GM19438 (cell line): ENCODE results near the gene PGBD2.
"Not testable (repeated sequence)": the region's sequence is repeated elsewhere in the genome, so short reads cannot be mapped to it uniquely, and the experiment has no call there.

Experiments
- ATAC-seq: cut with Tn5 transposase; IDR thresholded peaks from one replicate; pipeline ENCODE4 v1.9.1; 2021; ENCODE audit warnings: low read depth; ENCODE audit not compliant: unreplicated experiment

Gene PGBD2

DNA sequence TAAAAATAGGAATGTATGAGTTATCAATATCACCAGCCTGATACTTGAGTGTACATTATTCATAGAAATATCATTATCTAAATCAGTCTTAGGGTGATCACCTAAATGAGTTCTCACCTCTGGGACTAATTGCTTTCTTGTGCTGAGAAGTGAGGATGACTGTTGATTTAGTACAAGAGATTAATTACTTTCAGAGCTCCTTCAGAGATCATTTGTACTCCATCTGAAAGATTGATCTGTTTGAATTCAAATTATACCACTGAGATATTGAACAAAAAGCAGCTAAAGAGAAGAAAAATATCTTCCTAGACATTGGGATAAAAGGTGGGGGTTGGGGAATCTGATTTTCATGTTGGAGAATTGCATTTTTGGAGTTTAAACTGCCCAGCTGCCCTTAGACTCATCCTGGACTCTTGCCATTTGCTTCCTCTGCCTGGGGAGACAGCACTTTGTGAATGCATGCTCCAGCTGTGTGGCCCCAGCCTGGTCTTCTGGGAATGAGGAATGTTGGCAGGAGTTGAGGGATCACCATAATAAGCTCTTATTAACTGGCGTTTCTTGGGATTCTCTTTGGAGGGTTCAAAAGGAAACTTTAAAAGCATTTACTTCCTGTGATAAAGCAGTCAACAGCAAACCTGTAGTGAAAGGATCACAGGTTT lies 19.7 kb upstream of the PGBD2 start:
- no peak for ATAC-seq

DNA sequence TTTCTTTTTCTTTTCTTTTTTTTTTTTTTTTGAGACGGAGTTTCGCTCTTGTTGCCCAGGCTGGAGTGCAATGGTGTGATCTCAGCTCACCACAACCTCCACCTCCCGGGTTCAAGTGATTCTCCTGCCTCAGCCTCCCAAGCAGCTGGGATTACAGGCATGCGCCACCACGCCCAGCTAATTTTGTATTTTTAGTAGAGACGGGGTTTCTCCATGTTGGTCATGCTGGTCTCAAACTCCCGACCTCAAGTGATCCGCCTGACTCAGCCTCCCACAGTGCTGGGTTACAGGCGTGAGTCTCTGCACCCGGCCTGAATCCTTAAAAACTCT lies 16.2 kb upstream of the PGBD2 start:
- not testable (repeated sequence) for ATAC-seq

DNA sequence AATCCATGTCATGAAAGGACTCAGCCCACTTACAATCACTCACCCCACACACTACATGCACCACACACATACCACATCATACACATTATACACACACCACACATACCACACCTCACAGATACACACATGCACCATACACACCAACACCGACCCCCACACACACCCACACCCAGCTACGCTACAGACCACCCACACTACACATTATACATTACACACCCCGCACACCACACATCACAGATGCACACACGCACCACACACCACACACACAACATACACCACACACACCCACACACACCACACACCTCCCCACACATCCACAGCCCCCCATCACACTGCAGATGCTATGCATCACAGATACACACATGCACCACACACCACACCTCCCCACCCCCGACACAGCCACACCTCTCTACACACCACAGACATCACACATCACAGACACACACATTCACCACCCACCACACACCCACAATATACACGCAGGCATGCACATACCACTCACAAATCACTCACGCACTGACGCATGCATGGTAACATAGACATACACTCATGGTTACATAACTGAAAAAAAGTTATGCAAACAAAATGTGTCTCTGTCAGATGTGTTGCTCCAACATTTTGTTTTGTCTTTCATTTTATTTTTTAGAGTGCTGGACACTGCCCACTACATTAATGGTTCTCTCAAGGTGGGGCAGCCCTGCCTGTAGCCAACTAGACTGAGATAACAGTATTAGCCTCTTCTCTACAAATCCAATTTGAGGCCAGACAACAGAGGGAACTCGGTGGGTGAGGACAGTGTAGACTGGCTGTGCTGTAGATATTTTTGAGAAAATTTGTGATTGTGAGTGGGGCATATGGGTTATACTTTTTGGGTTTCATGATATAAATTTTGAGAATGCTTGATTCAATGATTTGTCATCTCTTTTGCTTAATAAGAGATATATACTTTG lies 15.2 kb upstream of the PGBD2 start:
- no peak for ATAC-seq

DNA sequence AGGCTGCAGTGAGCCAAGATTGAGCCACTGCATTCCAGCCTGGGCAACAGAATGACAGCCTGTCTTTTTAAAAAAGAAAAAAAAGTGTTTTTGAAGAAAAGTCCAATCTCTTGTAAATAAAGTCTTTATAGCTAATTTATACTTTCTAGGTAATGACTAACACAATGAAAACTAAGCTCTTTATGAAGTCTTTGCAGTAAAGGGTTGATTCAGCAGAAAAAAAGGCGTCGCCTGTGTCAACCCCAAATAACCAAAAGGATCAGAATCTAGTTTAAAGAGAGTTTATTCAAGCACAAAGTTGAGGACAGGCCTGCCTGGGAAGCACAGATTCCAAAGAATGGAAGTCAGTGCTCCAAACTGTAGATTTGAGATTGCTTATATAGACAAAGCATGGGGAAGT lies 14.3 kb upstream of the PGBD2 start:
- ATAC-seq, result no peak

DNA sequence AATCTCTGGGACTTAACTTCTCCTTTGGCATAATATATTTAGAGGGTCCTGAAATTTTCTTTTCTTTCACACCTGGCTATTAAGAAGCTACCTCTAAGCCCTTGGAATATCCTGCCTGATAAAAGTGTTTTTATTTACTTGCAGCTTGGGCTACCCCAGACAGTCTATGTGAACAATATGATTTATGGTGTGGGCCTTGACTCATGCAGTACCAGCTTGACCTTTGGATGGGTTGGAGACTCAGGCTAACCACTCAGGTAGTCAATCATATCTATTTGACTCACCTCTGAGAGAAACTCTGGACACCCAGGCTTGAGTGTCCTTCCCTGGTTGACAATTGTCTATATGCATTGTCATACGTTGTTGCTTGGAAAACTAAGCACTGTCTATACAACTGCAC lies 13.4 kb upstream of the PGBD2 start:
- ATAC-seq, result no peak

DNA sequence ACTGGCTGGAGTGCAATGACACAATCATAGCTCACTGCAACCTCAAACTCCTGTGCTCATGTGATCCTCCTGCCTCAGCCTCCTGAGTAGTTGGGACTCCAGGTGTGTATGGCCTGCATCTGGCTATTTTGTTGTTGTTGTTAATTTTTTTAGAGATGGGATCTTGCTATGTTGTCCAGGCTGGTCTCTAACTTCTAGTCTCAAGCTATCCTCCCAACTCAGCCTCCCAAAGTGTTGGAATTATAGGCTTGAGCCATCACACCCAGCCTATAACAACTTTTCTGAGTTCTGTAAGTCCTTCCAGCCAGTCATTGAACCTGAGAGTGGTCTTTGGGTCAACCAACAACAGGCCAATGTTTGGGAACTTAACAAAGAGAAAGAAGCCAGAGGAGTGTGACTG lies 11.2 kb upstream of the PGBD2 start:
- ATAC-seq, result no peak

DNA sequence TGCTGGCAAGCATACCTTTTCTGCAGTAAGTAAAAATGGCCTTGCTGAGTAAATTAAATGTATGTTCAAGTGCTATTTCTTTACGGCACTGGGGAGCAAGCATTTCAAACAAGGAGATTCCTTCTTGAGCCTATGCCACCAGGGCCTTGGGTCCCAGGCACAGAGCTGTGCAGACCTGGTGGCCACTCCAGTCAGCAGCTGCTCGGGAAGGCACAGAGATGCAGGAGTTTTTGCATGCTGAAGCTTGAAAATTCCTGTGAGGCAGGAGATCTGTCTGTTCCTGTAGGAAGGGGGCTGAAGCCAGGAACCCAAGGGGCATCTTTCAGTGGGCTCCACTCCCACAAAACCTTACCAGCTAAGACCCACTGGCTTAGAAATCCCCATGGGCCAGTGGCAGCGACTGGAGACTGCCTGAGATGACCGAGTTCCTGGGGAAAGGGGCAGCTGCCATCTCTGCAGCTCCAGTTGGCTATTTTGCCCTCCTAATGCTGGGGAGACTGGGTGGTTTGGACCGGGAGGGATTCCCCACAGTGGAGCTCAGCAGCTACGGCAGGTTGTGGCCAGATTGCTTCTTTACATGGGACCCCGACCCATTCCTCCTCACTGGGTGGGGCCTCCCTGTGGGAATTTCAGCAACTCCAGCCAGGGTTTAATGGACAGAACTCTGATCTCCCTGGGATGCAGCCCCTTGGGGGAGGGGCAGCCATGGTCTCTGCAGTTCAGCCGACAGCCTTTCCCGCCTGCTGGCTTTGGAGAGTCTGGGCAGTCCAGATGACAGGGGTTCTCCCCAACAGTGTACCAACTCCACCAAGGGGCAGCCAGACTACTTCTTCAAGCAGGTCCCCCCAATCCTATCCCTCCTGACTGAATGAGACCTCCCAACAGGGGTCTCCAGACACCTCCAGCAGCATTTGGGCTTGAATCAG lies 8.4 kb upstream of the PGBD2 start:
- ATAC-seq, result no peak

DNA sequence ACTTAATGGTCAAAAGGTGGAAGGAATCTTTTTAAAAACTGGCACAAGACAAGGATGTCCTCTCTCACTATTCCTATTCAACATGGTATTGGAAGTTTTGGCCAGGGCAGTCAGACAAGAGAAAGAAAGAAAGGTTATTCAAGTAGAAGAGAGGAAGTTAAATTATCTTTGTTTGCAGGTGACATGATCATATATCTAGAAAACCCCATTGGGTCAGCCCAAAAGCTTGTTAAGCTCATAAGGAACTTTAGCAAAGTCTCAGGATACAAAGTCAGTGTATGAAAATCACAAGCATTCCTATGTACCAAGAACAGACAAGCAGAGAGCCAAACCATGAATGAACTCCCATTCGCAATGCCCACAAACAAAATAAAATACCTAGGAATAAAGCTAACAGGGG lies 5.4 kb upstream of the PGBD2 start:
- no peak for ATAC-seq

DNA sequence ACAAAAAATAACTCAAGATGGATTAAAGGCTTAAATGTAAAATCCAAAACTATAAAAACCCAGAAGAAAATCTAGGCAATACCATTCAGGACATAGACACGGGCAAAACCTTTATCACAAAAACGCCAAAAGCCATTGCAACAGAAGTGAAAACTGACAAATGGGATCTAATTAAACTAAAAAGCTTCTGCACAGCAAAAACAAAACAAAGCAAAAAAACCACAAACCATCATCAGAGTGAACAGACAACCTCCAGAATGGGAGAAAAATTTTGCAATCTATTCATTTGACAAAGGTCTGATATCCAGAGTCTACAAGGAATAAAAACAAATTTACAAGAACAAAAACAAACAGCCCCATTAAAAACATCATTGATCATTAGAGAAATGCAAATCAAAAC lies 4.5 kb upstream of the PGBD2 start:
- ATAC-seq, result no peak

DNA sequence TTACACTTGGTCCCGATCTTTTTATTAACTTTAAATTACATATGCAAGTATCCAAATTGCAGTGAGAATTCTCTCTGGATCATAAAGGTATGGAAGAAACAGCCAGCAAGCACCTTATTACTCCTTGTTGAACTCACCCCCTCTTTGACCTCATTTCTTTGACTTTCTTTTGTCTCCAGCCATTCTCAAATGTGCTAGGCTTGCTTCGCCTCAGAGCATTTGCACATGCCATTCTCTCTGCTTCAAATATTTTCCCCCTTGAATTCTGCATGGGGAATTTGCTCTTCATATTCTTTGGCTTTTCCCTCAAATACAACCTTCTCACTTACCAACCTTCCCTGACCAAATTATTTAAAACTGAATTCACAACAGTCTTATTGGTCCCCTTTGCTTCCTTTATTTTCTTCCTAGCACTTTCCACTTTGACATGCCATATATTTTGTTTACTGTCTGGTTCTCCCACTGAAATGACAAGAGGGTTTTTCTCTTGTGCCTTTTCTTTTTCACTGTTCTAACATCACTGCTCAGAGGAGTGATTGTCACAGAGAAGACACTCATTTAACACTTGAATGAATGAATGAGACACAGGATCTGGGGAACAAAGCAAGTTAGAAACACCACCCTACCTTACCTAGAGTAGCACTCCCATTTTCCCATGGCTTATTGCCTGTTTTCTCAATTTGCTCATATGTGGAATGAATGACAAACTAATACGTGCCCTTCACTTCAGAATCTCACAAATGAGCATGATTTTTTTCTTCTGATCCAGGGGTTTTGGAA lies 1.4 kb upstream of the PGBD2 start:
- ATAC-seq, result no peak

DNA sequence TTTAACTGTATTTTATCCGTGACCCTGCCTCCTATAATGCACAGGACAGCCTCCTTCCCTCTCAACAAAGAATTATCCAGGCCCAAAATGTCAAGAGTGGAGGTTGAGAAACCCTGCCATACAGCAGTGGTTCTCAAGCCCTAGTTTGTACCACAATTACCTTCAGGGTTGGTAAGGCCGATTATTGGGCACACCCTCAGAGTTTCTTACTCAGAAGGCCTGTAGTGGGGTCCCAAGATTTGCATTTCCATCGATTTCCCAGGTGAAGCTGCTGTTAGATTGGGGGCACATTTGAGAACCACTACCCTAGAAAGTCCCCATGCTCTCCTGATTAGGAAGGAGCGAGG lies 400 bp upstream of the PGBD2 start:
- ATAC-seq, result no peak

DNA sequence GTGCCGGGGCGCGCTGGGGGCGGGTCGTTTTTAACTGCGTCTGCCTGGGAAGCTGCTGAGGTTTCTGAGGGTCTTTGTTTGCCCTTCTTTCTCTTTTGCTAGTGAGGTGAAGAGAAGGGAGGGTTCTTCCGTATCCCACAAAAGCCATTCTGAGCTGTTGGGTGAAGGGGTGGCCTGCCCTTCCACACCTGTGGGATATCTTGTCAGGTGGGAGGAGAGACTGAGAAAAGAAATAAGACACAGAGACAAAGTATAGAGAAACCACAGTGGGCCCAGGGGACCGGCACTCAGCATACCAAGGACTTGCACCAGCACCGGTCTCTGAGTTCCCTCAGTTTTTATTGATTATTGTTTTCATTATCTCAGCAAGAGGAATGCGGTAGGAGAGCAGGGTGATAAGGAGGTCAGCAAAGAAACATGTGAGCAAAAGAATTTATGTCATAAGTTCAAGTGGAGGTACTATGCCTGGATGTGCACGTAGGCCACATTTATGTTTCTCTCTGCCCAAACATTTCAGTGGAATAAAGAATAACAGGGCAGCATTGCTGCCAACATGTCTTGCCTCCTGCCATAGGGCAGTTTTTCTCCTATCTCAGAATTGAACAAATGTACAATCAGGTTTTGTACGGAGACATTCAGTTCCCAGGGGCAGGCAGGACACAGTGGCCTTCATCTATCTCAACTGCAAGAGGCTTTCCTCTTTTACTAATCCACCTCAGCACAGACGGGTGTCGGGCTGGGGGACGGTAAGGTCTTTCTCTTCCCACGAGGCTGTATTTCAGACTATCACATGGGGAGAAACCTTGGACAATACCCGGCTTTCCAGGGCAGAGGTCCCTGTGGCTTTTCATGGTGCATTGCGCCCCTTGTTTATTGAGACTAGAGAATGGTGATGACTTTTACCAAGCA lies 972 bp downstream of the PGBD2 start:
- ATAC-seq, result peak; percentile 27

DNA sequence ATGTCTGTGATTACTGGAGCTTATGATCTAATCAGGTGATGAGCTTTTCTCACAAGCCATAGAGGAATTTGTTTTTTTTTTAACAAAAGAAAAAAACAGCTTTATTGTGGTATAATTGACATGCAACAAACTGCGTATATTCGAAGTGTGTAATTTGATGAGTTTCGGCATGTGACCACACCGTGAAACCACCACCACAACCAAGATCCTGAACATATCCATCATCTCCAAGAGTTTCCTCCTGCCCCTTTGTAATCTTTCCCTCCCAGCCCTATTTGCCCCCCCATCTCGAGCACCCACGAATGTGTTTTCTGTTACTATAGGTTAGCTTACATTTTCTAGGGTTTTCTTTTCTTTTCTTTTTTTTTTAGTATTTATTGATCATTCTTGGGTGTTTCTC lies 4.7 kb downstream of the PGBD2 start:
- ATAC-seq, result no peak

DNA sequence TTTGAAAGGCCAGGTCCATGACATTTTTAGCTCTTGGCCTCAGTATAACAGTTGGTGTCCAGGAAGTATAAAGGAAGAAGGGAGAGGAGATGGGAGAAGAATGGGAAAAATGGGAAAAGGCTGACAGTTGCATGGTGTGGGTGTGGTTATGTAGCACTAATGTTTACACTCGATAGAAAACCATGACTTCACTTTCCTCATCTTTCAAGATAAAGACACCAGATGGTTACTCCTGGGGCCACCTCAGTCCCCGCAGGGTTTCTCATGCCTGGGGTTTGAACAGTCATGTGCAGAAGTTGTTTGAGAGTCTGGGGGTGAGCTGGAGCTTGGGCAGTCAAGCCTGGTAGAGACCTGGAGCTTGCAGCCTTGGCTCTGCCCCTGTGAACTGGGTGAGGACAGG lies 7.9 kb downstream of the PGBD2 start:
- no peak for ATAC-seq

DNA sequence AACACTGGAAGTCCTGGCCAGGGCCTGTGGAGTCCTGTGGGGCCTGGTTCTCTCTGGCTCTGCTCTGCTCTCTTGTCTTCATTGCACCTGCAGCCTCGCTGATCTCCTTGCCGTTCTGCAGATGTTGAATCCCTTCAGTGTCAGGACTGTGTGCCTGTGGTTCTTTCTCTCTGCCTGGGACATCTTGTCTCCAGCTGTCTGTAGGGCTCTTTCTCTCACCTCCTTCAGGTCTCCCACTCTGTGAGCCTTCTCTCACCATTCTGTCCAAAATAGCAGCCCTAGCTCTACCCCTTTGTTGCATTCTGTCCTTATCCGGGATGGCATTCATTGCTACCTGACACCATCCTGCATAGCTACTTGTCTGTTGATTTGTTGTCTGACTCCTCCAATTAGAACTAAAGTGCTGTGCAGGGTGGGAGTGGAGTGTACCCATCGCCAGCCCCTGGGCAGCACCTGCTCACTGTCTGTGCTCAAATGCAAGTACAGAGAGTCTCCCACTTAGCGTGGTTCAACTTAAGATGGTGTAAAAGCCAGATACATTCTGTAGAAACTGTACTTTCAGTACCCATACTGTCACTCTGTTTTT lies 8.9 kb downstream of the PGBD2 start:
- ATAC-seq, result no peak

DNA sequence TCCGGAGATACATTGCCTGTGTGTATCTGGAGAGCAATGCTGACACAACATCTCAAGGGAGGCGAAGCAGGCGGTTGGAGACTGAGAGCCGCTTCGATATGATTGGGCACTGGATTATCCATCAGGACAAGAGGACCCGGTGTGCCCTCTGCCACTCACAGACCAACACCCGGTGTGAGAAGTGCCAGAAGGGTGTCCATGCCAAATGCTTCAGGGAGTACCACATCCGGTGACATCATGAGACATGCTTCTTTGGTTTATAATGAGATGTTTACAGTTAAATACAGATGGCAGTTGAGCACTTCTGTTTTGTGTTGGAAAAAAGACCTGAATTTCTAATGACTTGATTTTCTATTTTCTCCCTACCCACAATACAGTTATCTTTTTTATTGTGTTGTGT lies 12.1 kb downstream of the PGBD2 start:
- no peak for ATAC-seq

DNA sequence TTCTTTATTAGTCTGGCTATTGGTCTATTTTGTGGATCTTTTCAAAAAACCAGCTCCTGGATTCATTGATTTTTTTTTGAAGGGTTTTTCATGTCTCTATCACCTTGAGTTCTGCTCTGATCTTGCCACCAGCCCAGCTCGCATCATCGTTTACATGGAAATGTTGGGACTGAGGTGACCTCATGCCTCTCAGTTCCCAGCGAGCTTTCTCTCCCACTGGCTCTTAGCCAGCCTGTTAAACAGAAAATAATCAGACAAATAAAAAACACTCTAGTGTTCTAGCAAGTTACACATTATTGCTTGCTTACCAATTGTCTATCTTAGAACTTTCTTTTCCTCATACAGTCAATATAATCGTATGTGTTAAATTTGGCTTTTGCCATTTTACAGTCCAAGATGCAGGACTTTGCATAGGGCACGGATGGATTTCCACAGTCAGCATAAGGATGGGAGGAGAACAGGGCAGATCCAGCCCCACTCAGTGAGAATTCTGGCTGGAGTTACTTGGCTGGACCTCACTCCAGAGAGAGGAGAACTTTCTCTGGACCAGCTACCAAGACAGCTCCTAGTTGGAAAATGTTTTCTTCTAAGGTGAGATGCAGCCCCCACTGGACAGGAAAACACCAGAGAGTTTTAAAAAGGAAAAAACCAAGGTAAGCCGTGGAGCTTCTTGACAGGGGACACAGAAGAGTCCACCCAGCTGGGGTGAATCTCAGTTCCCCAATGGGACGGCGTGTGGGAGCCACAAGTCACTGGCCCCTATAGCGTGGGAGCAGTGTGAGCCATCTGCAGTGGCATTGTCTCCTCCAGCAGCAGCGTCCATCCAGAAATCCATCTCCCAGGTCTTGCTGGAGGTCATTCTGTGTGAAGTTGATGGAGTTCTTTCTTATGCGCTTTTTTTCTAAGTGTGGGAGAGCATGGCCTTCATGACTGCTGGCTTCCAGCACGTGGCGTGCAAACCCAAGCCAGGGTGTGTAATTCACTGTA lies 17.6 kb downstream of the PGBD2 start:
- ATAC-seq, result no peak
